Epithelial cell of prostate (primary cell): ENCODE measurements around the gene SESN1.
"Not testable (repeated sequence)": the region's sequence is repeated elsewhere in the genome, so short reads cannot be mapped to it uniquely, and the experiment has no call there.

Source experiments
- DNase-seq: peaks from one replicate; pipeline ENCODE4 v3.0.0-alpha.2; 2011; ENCODE audit warnings: low read depth, low spot score
- H3K27ac ChIP-seq: fragments of 450-650 bp; 2 replicates; pipeline ENCODE4 v1.5.1; 2017; ENCODE audit warnings: mild to moderate bottlenecking

SESN1 gene

GRCh38 chr6:109095835-109096084 lies 1.1 kb upstream of the SESN1 start:
- H3K27ac ChIP-seq, result peak overlapping the region; percentile 94
- no peak for DNase-seq

GRCh38 chr6:109095036-109095834 lies 589 bp upstream of the SESN1 start, which contains the start of gene CEP57L1:
CEP57L1 (plus strand) TSS chr6:109095507; CDS start chr6:109145222, 49,715 bp downstream.
- DNase-seq, result peak; percentile 93
- H3K27ac ChIP-seq, result peak within 1 kb of the TSS; percentile 94

GRCh38 chr6:109093732-109094415 lies 772 bp downstream of the SESN1 start:
- DNase-seq, result no peak
- H3K27ac ChIP-seq, result peak overlapping the region; percentile 94

GRCh38 chr6:109092074-109092473 lies 2.6 kb downstream of the SESN1 start:
- H3K27ac ChIP-seq, result no peak overlapping the region
- DNase-seq, result no peak

GRCh38 chr6:109091314-109092024 lies 3.2 kb downstream of the SESN1 start:
- no peak for DNase-seq
- H3K27ac ChIP-seq, result no peak overlapping the region

DNA sequence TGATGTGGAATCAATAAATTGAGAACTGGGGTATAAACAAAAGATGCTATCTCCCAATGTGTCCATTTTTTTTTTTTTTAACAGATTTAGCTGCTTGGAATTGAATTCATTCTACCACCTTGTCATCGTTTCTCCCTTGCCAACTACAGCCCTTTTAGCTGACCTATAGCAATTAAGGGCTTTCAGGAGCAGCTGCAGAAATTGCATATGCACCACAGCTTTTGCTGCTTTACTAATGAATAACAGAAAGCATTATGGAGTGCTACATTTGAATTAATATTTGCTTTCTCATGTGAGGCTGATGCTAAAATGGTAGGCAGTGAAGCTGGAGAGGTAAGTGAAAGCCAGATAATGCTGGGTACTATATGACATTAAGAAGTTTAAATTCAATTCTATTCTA lies 5.7 kb downstream of the SESN1 start:
- DNase-seq, result no peak
- H3K27ac ChIP-seq, result no peak overlapping the region

- DNase-seq, result no peak
- no peak overlapping the region for H3K27ac ChIP-seq
Observed at GRCh38 chr6:109087661-109088264, 6.9 kb downstream of the SESN1 start.

GRCh38 chr6:109084146-109084545 lies 10.5 kb downstream of the SESN1 start:
- H3K27ac ChIP-seq, DNase-seq: not testable (repeated sequence)

GRCh38 chr6:109083657-109084056 lies 11.0 kb downstream of the SESN1 start:
- H3K27ac ChIP-seq, result no peak overlapping the region
- no peak for DNase-seq

DNA sequence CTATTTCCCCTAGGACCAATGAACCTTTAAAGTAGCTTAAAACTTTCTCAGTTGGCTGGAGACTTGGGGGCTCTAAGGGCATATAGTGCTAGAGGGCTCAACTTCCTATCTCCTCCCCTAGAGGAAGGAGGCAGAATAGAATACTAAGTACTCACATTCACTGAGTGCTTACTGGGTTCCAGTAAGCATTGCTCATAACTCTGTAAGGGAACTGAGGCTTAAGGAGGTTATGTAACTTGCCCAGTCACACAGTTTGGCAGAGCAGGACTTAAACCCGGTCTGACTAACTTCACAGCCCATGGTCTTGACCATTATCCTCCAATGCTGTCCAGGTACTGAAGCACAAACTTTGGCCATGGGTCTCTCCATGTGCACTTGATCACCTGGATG lies 12.5 kb downstream of the SESN1 start:
- DNase-seq, result peak; percentile 40

DNA sequence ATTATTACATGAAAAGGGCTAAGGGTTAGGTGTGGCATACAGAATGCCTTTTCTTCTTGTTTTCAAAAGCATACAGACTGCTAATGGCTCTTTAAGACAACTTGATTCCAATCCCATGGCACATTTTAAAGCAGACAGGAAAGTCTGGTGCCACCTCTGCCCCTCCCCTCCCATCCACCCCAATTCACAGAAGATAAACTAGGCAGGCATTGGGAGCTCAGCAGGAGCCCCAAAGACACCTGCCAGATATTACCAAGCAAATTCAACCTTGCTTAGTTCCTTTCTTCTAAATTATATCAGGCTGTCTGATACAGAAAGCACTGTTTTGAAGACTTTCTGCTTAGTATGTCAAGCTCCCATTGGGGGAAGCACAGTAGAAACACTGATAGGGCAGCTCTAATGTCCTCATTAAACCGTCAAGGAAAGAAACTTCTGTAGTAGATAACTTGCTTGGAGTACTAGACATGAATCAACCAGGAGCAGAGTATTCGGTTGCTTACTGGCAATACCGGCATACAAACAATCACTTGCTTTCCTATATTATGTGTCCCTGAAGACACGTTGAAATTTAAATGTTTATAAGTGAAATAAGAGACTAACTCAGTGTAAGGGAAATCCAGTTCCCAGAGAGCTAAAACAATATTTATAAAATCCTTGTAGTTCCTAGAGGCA lies 13.0 kb downstream of the SESN1 start:
- no peak overlapping the region for H3K27ac ChIP-seq
- DNase-seq, result no peak

More for the DNA sequence above, 12.5 kb downstream of the SESN1 start:
- H3K27ac ChIP-seq, result no peak overlapping the region

DNA sequence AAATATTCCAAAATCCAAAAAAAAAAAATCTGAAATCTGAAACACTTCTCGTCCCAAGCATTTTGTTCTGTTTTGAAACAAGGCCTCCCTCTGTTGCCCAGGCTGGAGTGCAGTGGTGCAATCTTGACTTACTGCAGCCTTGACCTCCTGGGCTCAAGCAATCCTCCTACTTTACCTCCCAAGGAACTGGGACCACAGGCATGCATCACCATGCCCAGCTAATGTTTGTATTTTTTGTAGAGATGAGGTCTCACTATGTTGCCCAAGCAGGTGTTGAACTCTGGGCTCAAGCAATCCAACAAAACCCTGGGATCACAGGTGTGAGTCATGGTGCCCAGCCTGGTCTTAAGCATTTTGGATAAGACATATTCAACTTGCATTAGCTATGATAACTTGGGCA lies 13.6 kb downstream of the SESN1 start:
- DNase-seq, result no peak
- no peak overlapping the region for H3K27ac ChIP-seq

GRCh38 chr6:109079981-109080380 lies 14.7 kb downstream of the SESN1 start:
- no peak for DNase-seq
- H3K27ac ChIP-seq, result no peak overlapping the region

- DNase-seq, result no peak
Observed at GRCh38 chr6:109076377-109076776, 18.3 kb downstream of the SESN1 start.

GRCh38 chr6:109075934-109076333 lies 18.7 kb downstream of the SESN1 start:
- DNase-seq, result no peak
- no peak overlapping the region for H3K27ac ChIP-seq

More at GRCh38 chr6:109076377-109076776, 18.3 kb downstream of the SESN1 start:
- H3K27ac ChIP-seq, result no peak overlapping the region

GRCh38 chr6:109074133-109074415 lies 20.6 kb downstream of the SESN1 start:
- no peak overlapping the region for H3K27ac ChIP-seq
- no peak for DNase-seq

- H3K27ac ChIP-seq, result no peak overlapping the region
- DNase-seq, result no peak
Observed at GRCh38 chr6:109073344-109074132, 21.1 kb downstream of the SESN1 start.

- no peak overlapping the region for H3K27ac ChIP-seq
- DNase-seq, result no peak
Observed at GRCh38 chr6:109071125-109071917, 23.3 kb downstream of the SESN1 start.

DNA sequence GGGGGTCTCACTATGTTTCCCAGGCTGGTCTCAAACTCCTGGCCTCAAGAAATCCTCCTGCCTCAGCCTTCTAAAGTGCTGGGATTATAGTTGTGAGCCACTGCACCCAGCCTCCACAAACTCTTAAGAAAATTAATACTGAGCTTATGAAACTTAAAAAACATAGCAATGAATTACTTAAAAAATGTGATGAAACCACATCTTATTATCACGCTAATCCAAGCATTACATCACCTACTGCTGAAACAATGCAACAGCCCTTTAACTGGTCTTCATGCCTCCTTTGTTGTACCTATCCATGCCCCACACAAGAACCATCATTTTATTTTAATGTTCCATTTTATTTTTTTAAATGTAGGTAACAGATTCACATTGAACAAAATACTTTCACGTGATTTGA lies 24.9 kb downstream of the SESN1 start:
- H3K27ac ChIP-seq, result no peak overlapping the region
- DNase-seq, result no peak
